IMR-90 (cell line): ENCODE measurements around the gene ANAPC5. TPM values are rescaled to one million over a fixed set of nuclear protein-coding genes. Genes with fewer than 3 reads are reported as not detected.

Source experiments
- ATAC-seq: fragments of 200-7000 bp; cut with Tn5 transposase; 2 replicates; pipeline ENCODE4 v1.9.1; 2020; ENCODE audit warnings: low read depth, mild to moderate bottlenecking, moderate library complexity
- BruUV-seq: library from RNA; stranded (reverse); fragments of 400-500 nt; replicated peaks from 2 replicates; lab custom pipeline; 2021; lab: Mats Ljungman, UMichigan
- CTCF ChIA-PET: fragments of 300-600 bp; formaldehyde crosslinking; extraction: SDS; loops from one replicate; lab custom pipeline; 2021; ENCODE audit warnings: antibody characterized with exemption; lab: Yijun Ruan, JAX
- POLR2A ChIA-PET: fragments of 300-600 bp; sonication (Branson Sonifier 250); formaldehyde crosslinking; loops from one replicate; lab custom pipeline; 2022; ENCODE audit warnings: antibody characterized with exemption; ENCODE audit not compliant: unreplicated experiment; lab: Charles Lee
- DNase-seq: peaks from one replicate; pipeline ENCODE4 v3.0.0; 2013
- H2AFZ ChIP-seq: replicated peaks from 2 replicates; pipeline ENCODE3; 2013; ENCODE audit warnings: low read length, mild to moderate bottlenecking; ENCODE audit not compliant: poor library complexity
- H2AK5ac ChIP-seq: 2 replicates; pipeline ENCODE4 v1.6.1; 2013; ENCODE audit warnings: low read depth, low read length, inconsistent platforms
- H2AK9ac ChIP-seq: replicated peaks from 2 replicates; pipeline ENCODE3; 2013; ENCODE audit warnings: mild to moderate bottlenecking, low read depth, low read length, moderate library complexity; ENCODE audit not compliant: poor library complexity
- H2BK120ac ChIP-seq: 2 replicates; pipeline ENCODE4 v1.6.1; 2013; ENCODE audit warnings: low read depth, low read length, inconsistent platforms
- H2BK15ac ChIP-seq: 3 replicates; pipeline ENCODE4 v1.6.1; 2013; ENCODE audit warnings: low read depth, low read length, inconsistent platforms
- H2BK20ac ChIP-seq: 2 replicates; pipeline ENCODE4 v1.6.1; 2013; ENCODE audit warnings: low read depth, mild to moderate bottlenecking, inconsistent platforms, low read length, moderate library complexity
- H2BK5ac ChIP-seq: 2 replicates; pipeline ENCODE4 v1.6.1; 2013; ENCODE audit warnings: mild to moderate bottlenecking, low read depth, low read length, inconsistent platforms; ENCODE audit not compliant: poor library complexity, severe bottlenecking
- H3K14ac ChIP-seq: replicated peaks from 2 replicates; pipeline ENCODE4 v1.6.1; 2013; ENCODE audit warnings: low read depth, low read length, inconsistent platforms
- H3K18ac ChIP-seq: 2 replicates; pipeline ENCODE4 v1.6.1; 2013; ENCODE audit warnings: low read depth, low read length, control low read depth
- H3K23ac ChIP-seq: 2 replicates; pipeline ENCODE4 v1.6.1; 2013; ENCODE audit warnings: low read depth, low read length, inconsistent platforms
- H3K27ac ChIP-seq: 2 replicates; pipeline ENCODE4 v1.5.1; 2013; ENCODE audit warnings: mild to moderate bottlenecking, control low read depth, low read length; ENCODE audit not compliant: insufficient read depth
- H3K27me3 ChIP-seq: 2 replicates; pipeline ENCODE4 v1.6.1; 2013; ENCODE audit warnings: low read length; ENCODE audit not compliant: control insufficient read depth, insufficient read depth
- H3K36me3 ChIP-seq: 2 replicates; pipeline ENCODE4 v1.6.1; 2013; ENCODE audit warnings: low read length, mixed read lengths; ENCODE audit not compliant: control insufficient read depth, insufficient read depth
- H3K4ac ChIP-seq: 2 replicates; pipeline ENCODE4 v1.6.1; 2013; ENCODE audit warnings: low read depth, low read length, inconsistent platforms
- H3K4me1 ChIP-seq: 2 replicates; pipeline ENCODE4 v1.6.1; 2013; ENCODE audit warnings: low read length, mixed read lengths; ENCODE audit not compliant: control insufficient read depth, insufficient read depth
- H3K4me2 ChIP-seq: 2 replicates; pipeline ENCODE4 v1.6.1; 2013; ENCODE audit warnings: low read depth, mild to moderate bottlenecking, control low read depth, low read length, moderate library complexity
- H3K4me3 ChIP-seq: 2 replicates; pipeline ENCODE4 v1.5.1; 2013; ENCODE audit warnings: low read depth, mild to moderate bottlenecking, control low read depth, low read length, moderate library complexity; ENCODE audit not compliant: insufficient read depth
- H3K56ac ChIP-seq: 2 replicates; pipeline ENCODE4 v1.6.1; 2013; ENCODE audit warnings: low read length, inconsistent platforms; ENCODE audit not compliant: insufficient read depth; ENCODE audit errors: extremely low read depth
- H3K79me1 ChIP-seq, 2 experiments: 2 replicates each; pipeline ENCODE4 v1.6.1; 2013; ENCODE audit warnings: low read length in 2 of 2, inconsistent platforms in 1 of 2, low read depth in 1 of 2
- H3K9ac ChIP-seq: 2 replicates; pipeline ENCODE4 v1.6.1; 2013; ENCODE audit warnings: low read depth, low read length, control low read depth
- H3K9me1 ChIP-seq: 2 replicates; pipeline ENCODE4 v1.6.1; 2013; ENCODE audit warnings: low read length, inconsistent platforms; ENCODE audit not compliant: insufficient read depth
- H3K9me3 ChIP-seq: 2 replicates; pipeline ENCODE4 v1.6.1; 2013; ENCODE audit warnings: low read length; ENCODE audit not compliant: control insufficient read depth, insufficient read depth
- H4K20me1 ChIP-seq: 2 replicates; pipeline ENCODE4 v1.6.1; 2013; ENCODE audit warnings: low read length, inconsistent platforms; ENCODE audit not compliant: insufficient read depth
- H4K5ac ChIP-seq: 2 replicates; pipeline ENCODE4 v1.6.1; 2013; ENCODE audit warnings: mild to moderate bottlenecking, low read depth, low read length, control low read depth
- H4K8ac ChIP-seq, 2 experiments: 2 replicates each; pipeline ENCODE4 v1.6.1; 2013; ENCODE audit warnings: low read depth in 2 of 2, low read length in 2 of 2, control low read depth in 1 of 2, inconsistent platforms in 1 of 2
- H4K91ac ChIP-seq: 2 replicates; pipeline ENCODE4 v1.6.1; 2013; ENCODE audit warnings: low read depth, low read length, inconsistent platforms; ENCODE audit not compliant: insufficient read depth
- BHLHE40 ChIP-seq: fragments of 150-350 bp; IDR thresholded peaks from 2 replicates; pipeline ENCODE4 v1.6.1; 2016; ENCODE audit warnings: mild to moderate bottlenecking, low read depth, low read length
- CEBPB ChIP-seq: IDR thresholded peaks from 2 replicates; pipeline ENCODE4 v1.6.1; 2012; ENCODE audit warnings: low read depth, low read length, improper control_type of control experiment
- CHD1 ChIP-seq: IDR thresholded peaks from 2 replicates; pipeline ENCODE4 v1.6.1; 2012; ENCODE audit warnings: low read depth, low read length, improper control_type of control experiment
- CTCF ChIP-seq: conservative IDR thresholded peaks from 2 replicates; pipeline ENCODE4 v1.5.1; 2012; ENCODE audit warnings: mild to moderate bottlenecking, low read depth, low read length, improper control_type of control experiment
- ELK1 ChIP-seq: fragments of 150-350 bp; IDR thresholded peaks from 2 replicates; pipeline ENCODE4 v1.6.1; 2016; ENCODE audit warnings: low read depth, mild to moderate bottlenecking, low read length, moderate library complexity, borderline replicate concordance
- FOS ChIP-seq: fragments of 150-350 bp; IDR thresholded peaks from 2 replicates; pipeline ENCODE4 v1.6.1; 2016; ENCODE audit warnings: low read depth, low read length
- MAFK ChIP-seq: IDR thresholded peaks from 2 replicates; pipeline ENCODE4 v1.6.1; 2012; ENCODE audit warnings: low read depth, low read length, improper control_type of control experiment
- MAZ ChIP-seq: IDR thresholded peaks from 2 replicates; pipeline ENCODE4 v1.6.1; 2012; ENCODE audit warnings: low read depth, mild to moderate bottlenecking, low read length, improper control_type of control experiment, moderate library complexity, borderline replicate concordance
- MXI1 ChIP-seq: IDR thresholded peaks from 2 replicates; pipeline ENCODE4 v1.6.1; 2012; ENCODE audit warnings: low read depth, mild to moderate bottlenecking, low read length, moderate library complexity, borderline replicate concordance
- NFE2L2 ChIP-seq: fragments of 150-350 bp; IDR thresholded peaks from 2 replicates; pipeline ENCODE4 v1.6.1; 2016; ENCODE audit warnings: low read depth, mild to moderate bottlenecking, low read length
- POLR2A ChIP-seq: IDR thresholded peaks from 2 replicates; pipeline ENCODE4 v1.6.1; 2012; ENCODE audit warnings: mild to moderate bottlenecking, low read depth, low read length
- RAD21 ChIP-seq: IDR thresholded peaks from 2 replicates; pipeline ENCODE4 v1.6.1; 2012; ENCODE audit warnings: low read length, improper control_type of control experiment
- RCOR1 ChIP-seq: IDR thresholded peaks from 2 replicates; pipeline ENCODE4 v1.6.1; 2012; ENCODE audit warnings: mild to moderate bottlenecking, low read length, improper control_type of control experiment; ENCODE audit not compliant: insufficient replicate concordance
- RFX5 ChIP-seq: IDR thresholded peaks from 2 replicates; pipeline ENCODE4 v1.8.0; 2012; ENCODE audit warnings: low read depth, mild to moderate bottlenecking, low read length, moderate library complexity
- SMC3 ChIP-seq: fragments of 150-350 bp; IDR thresholded peaks from 2 replicates; pipeline ENCODE4 v1.6.1; 2016; ENCODE audit warnings: low read depth, mild to moderate bottlenecking, antibody characterized with exemption, low read length, moderate library complexity
- WGBS, 2 experiments: methylation state at CpG; one replicate each; pipeline versions ENCODE4 v1.1.5 to v1.1.7; 2013; ENCODE audit warnings: missing lambda C conversion rate in 2 of 2; ENCODE audit not compliant: insufficient read length in 1 of 2; ENCODE audit errors: extremely low coverage in 2 of 2; 5-methylcytosine and 5-hydroxymethylcytosine counted together
- dilution Hi-C: fragments of 300-500 bp; cut with HindIII; formaldehyde crosslinking; loops from one replicate; pipeline ENCODE4 v1.14.3; 2018; ENCODE audit warnings: low sequenced_read_pairs; ENCODE audit not compliant: unreplicated experiment
- in situ Hi-C: fragments of 300-500 bp; cut with MboI; formaldehyde crosslinking; loops from 3 replicates; pipeline ENCODE4 v1.14.3; 2019; ENCODE audit warnings: low sequenced_read_pairs, inconsistent platforms, mixed read lengths
- intact Hi-C: fragments of 100-400 bp; cut with micrococcal nuclease; formaldehyde crosslinking; loops from 2 replicates; pipeline ENCODE4 v1.10.0; 2022
- polyA plus RNA-seq, 3 experiments: library from polyadenylated mRNA; depleted of rRNA; stranded (reverse); fragments of >200 nt; gene quantifications; 2 replicates each; pipeline ENCODE4 v1.2.3, GENCODE V29; 2012; ENCODE audit warnings: low replicate concordance in 1 of 3
- total RNA-seq: library from RNA; depleted of rRNA; stranded (reverse); fragments of >200 nt; gene quantifications from 2 replicates; pipeline ENCODE4 v1.2.3, GENCODE V29; 2012

Gene ANAPC5
- total and polyA plus RNA-seq, 2 of the 4 experiments (the other 2 are of a cell fraction): 157 to 211 TPM

GRCh38 chr12:121330195-121330594, 22.0 kb downstream of the ANAPC5 start:
- H2BK15ac ChIP-seq: no peak overlapping the region
- no peak for ATAC-seq
- H4K20me1 ChIP-seq: no peaks in the 10 kb centered on the region
- POLR2A ChIA-PET: no interaction called here
- no peak overlapping the region for H2BK120ac ChIP-seq
- no peak overlapping the region for H2AK9ac ChIP-seq
- peaks cover 38% of the 10 kb centered on the region for H3K36me3 ChIP-seq
- H3K4me2 ChIP-seq: no peak overlapping the region
- CTCF ChIA-PET: no interaction called here
- H3K9me3 ChIP-seq: no peaks in the 10 kb centered on the region
- no peak overlapping the region for H2AFZ ChIP-seq
- H2BK20ac ChIP-seq: no peak overlapping the region
- H3K9me1 ChIP-seq: no peaks in the 10 kb centered on the region
- no peak overlapping the region for H3K23ac ChIP-seq
- H3K27me3 ChIP-seq: no peaks in the 10 kb centered on the region
- TF ChIP-seq SMC3: no peak
- TF ChIP-seq NFE2L2: no peak
- no peak for TF ChIP-seq FOS
- no peak for TF ChIP-seq RFX5
- no peak for TF ChIP-seq CEBPB
- no peak for TF ChIP-seq POLR2A
- TF ChIP-seq MAFK: no peak
- no peak for TF ChIP-seq ELK1
- TF ChIP-seq MXI1: no peak
- no peak for TF ChIP-seq CTCF
- TF ChIP-seq CHD1: no peak
- TF ChIP-seq MAZ: no peak
- no peak for TF ChIP-seq BHLHE40
- no peak for TF ChIP-seq RCOR1
- no peak for TF ChIP-seq RAD21
- no peak overlapping the region for H3K4ac ChIP-seq
- DNase-seq: no peak
- H2AK5ac ChIP-seq: no peak overlapping the region
- H4K5ac ChIP-seq: no peak overlapping the region
- no peak overlapping the region for H3K4me3 ChIP-seq
- H3K9ac ChIP-seq: no peak overlapping the region
- H3K27ac ChIP-seq: no peak overlapping the region
- dilution Hi-C loops (no loop called here), in situ Hi-C loops (no loop called here), intact Hi-C loops (loop anchor here (5.0 kb wide), 1 partner anchor 72 kb away; the partner anchor contains the start of gene RNF34)
- H3K56ac ChIP-seq: no peak overlapping the region
- H3K79me1 ChIP-seq: peaks cover 3 to 10% of the 10 kb centered on the region in 2 experiments; a peak in 2 of 4 replicates
- H3K18ac ChIP-seq: no peak overlapping the region
- no CpG with 5 or more reads among the region's 4 CpGs for WGBS, 2 experiments
- no peak overlapping the region for H3K14ac ChIP-seq
- BruUV-seq: no TSS peak
- H4K8ac ChIP-seq: no peak overlapping the region
- no peaks in the 10 kb centered on the region for H3K4me1 ChIP-seq
- H4K91ac ChIP-seq: no peak overlapping the region
- H2BK5ac ChIP-seq: no peak overlapping the region
